ENCODE measurements around the gene GLI2.

DNA sequence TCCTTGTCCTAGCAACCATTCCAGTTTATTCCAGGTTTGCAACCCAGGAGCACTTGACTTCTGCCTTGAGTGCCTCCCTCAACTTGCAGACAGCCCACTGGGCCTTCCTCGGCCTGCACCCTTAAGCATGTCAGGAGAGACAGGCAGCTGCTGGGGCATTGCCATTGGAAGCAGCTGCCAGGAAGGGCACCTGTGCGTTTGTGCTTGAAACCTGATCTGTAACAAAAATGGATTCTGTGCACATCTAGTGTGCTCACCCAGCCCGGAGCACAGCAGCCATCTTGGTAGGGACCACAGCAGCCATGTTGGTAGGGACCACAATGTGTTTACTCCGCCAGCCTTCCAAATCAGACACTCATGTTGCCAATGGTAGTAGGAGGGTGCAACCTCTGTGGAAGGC lies 44.3 kb upstream of the GLI2 start:
- TF ChIP-seq POLR2A (IDR thresholded peaks at IDR 0.05; ENCODE audit: low read length) (no peak), RAD21 (conservative IDR thresholded peaks at IDR 0.05 in 1 of 2, IDR thresholded peaks at IDR 0.05 in 1 of 2) (no peak)
- TF ChIP-seq, protein P1, sequence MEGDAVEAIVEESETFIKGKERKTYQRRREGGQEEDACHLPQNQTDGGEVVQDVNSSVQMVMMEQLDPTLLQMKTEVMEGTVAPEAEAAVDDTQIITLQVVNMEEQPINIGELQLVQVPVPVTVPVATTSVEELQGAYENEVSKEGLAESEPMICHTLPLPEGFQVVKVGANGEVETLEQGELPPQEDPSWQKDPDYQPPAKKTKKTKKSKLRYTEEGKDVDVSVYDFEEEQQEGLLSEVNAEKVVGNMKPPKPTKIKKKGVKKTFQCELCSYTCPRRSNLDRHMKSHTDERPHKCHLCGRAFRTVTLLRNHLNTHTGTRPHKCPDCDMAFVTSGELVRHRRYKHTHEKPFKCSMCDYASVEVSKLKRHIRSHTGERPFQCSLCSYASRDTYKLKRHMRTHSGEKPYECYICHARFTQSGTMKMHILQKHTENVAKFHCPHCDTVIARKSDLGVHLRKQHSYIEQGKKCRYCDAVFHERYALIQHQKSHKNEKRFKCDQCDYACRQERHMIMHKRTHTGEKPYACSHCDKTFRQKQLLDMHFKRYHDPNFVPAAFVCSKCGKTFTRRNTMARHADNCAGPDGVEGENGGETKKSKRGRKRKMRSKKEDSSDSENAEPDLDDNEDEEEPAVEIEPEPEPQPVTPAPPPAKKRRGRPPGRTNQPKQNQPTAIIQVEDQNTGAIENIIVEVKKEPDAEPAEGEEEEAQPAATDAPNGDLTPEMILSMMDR (IDR thresholded peaks at IDR 0.05), result no peak

All from A549 (cell line).